BLaER1 treated with 17β-estradiol and CSF1 and Interleukin-3, amounts not matched to agents 10 nM and 100 nM (cell line): Measurements from ENCODE around the gene LRRC25.
"Not testable (repeated sequence)": the region's sequence is repeated elsewhere in the genome, so short reads cannot be mapped to it uniquely, and the experiment has no call there.

ENCODE experiments used
- H3K27ac ChIP-seq, 11 experiments: shearing (Covaris generic); formaldehyde crosslinking; 2 replicates each; pipeline ENCODE4 v1.8.1; 2022
- H3K27me3 ChIP-seq, 11 experiments: shearing (Covaris generic); formaldehyde crosslinking; 2 replicates each; pipeline ENCODE4 v1.8.1; 2022
- H3K36me3 ChIP-seq, 11 experiments: shearing (Covaris generic); formaldehyde crosslinking; 2 replicates each; pipeline ENCODE4 v1.8.1; 2022
- H3K4me1 ChIP-seq, 10 experiments: shearing (Covaris generic); formaldehyde crosslinking; 2 replicates each; pipeline ENCODE4 v1.8.1; 2022
- H3K4me2 ChIP-seq, 11 experiments: shearing (Covaris generic); formaldehyde crosslinking; 2 replicates each; pipeline ENCODE4 v1.8.1; 2022
- H3K4me3 ChIP-seq, 10 experiments: shearing (Covaris generic); formaldehyde crosslinking; 2 replicates each; pipeline ENCODE4 v1.8.1; 2022
- H3K9ac ChIP-seq, 11 experiments: shearing (Covaris generic); formaldehyde crosslinking; 2 replicates each; pipeline ENCODE4 v1.8.1; 2022
- H3K9me3 ChIP-seq, 11 experiments: shearing (Covaris generic); formaldehyde crosslinking; replicated peaks in 1 of 11; 2 replicates each; pipeline ENCODE4 v1.8.1; 2022
- H4K20me1 ChIP-seq, 11 experiments: shearing (Covaris generic); formaldehyde crosslinking; 2 replicates each; pipeline ENCODE4 v1.8.1; 2022
- Cebpa-rat ChIP-seq, 11 experiments: shearing (Covaris generic); IDR thresholded peaks; 2 replicates each; pipeline ENCODE4 v1.8.1; 2022

LRRC25 gene

GRCh38 chr19:18388100-18388959 is 9.1 kb downstream of the LRRC25 start:
- Histone ChIP-seq H4K20me1 (peaks cover 0 to 54% (median 0%) of the 10 kb centered on the region in 11 experiments; a peak in 4 of 22 replicates), H3K4me3 (peak overlapping the region; percentile 6 to 58 (median 44); a peak in 16 of 20 replicates), H3K27me3 (peaks cover 0 to 54% (median 35%) of the 10 kb centered on the region in 11 experiments; a peak in 17 of 22 replicates), H3K4me1 (peaks cover 27 to 97% (median 56%) of the 10 kb centered on the region in 10 experiments), H3K4me2 (peak overlapping the region; percentile 83 to 99 (median 89)), H3K36me3 (peaks cover 0 to 53% (median 0%) of the 10 kb centered on the region in 11 experiments; a peak in 6 of 22 replicates), H3K27ac (peak overlapping the region in 4 of 11 experiments; percentile 3 to 46 (median 36); a peak in 5 of 22 replicates), H3K9ac (peak overlapping the region in 10 of 11 experiments; percentile 26 to 72 (median 54); a peak in 14 of 22 replicates), H3K9me3 (no peaks in the 10 kb centered on the region)
- TF ChIP-seq Cebpa-rat (IDR thresholded peaks at IDR 0.05) = no peak

- Histone ChIP-seq H3K27ac (peak overlapping the region in 1 of 11 experiments; percentile 10; a peak in 3 of 22 replicates), H3K4me1 (peaks cover 33 to 99% (median 55%) of the 10 kb centered on the region in 10 experiments), H3K4me3 (peak overlapping the region in 3 of 10 experiments; percentile 38 to 54 (median 41); a peak in 4 of 20 replicates), H4K20me1 (peaks cover 0 to 47% (median 0%) of the 10 kb centered on the region in 11 experiments; a peak in 4 of 22 replicates), H3K9me3 (no peaks in the 10 kb centered on the region), H3K9ac (peak overlapping the region in 3 of 11 experiments; percentile 18 to 30 (median 30); a peak in 4 of 22 replicates), H3K36me3 (peaks cover 0 to 39% (median 0%) of the 10 kb centered on the region in 11 experiments; a peak in 6 of 22 replicates), H3K4me2 (peak overlapping the region; percentile 83 to 99 (median 89); a peak in 21 of 22 replicates), H3K27me3 (peaks cover 0 to 43% (median 32%) of the 10 kb centered on the region in 11 experiments; a peak in 16 of 22 replicates)
- no peak for TF ChIP-seq Cebpa-rat (IDR thresholded peaks at IDR 0.05)
Observed at GRCh38 chr19:18386543-18387271, 10.7 kb downstream of the LRRC25 start.

- peak within 1 kb of the TSS; percentile 83 to 99 (median 89) for H3K4me2 ChIP-seq
- peak within 1 kb of the TSS in 3 of 10 experiments; percentile 38 to 54 (median 41); a peak in 4 of 20 replicates for H3K4me3 ChIP-seq
Observed at GRCh38 chr19:18385675-18386542, 11.5 kb downstream of the LRRC25 start, which contains the start of gene GDF15. GDF15 (plus strand) TSS chr19:18386158; CDS start chr19:18386190, 32 bp downstream.

GRCh38 chr19:18385359-18385674 is 12.1 kb downstream of the LRRC25 start:
- peaks cover 0 to 38% (median 32%) of the 10 kb centered on the region in 11 experiments; a peak in 16 of 22 replicates for H3K27me3 ChIP-seq
- no peak overlapping the region for H3K9ac ChIP-seq
- no peak overlapping the region for H3K4me3 ChIP-seq
- H3K36me3 ChIP-seq = peaks cover 0 to 25% (median 0%) of the 10 kb centered on the region in 11 experiments; a peak in 6 of 22 replicates
- H3K27ac ChIP-seq = no peak overlapping the region
- no peak for TF ChIP-seq Cebpa-rat (IDR thresholded peaks at IDR 0.05)
- H3K4me2 ChIP-seq = peak overlapping the region in 9 of 11 experiments; percentile 0 to 99 (median 66); a peak in 14 of 22 replicates
- H3K9me3 ChIP-seq = no peaks in the 10 kb centered on the region
- H3K4me1 ChIP-seq = peaks cover 36 to 99% (median 66%) of the 10 kb centered on the region in 10 experiments
- peaks cover 0 to 33% (median 0%) of the 10 kb centered on the region in 11 experiments; a peak in 3 of 22 replicates for H4K20me1 ChIP-seq

More at GRCh38 chr19:18385675-18386542, 11.5 kb downstream of the LRRC25 start, which contains the start of gene GDF15:
- Histone ChIP-seq H3K9me3 (no peaks in the 10 kb centered on the region), H3K4me1 (peaks cover 36 to 99% (median 60%) of the 10 kb centered on the region in 10 experiments), H3K27me3 (peaks cover 0 to 42% (median 32%) of the 10 kb centered on the region in 11 experiments; a peak in 16 of 22 replicates), H3K27ac (peak within 1 kb of the TSS in 1 of 11 experiments; percentile 10; a peak in 3 of 22 replicates), H3K9ac (peak within 1 kb of the TSS in 3 of 11 experiments; percentile 18 to 30 (median 30); a peak in 4 of 22 replicates), H4K20me1 (peaks cover 0 to 39% (median 0%) of the 10 kb centered on the region in 11 experiments; a peak in 3 of 22 replicates), H3K36me3 (peaks cover 0 to 31% (median 0%) of the 10 kb centered on the region in 11 experiments; a peak in 6 of 22 replicates)
- TF ChIP-seq Cebpa-rat (IDR thresholded peaks at IDR 0.05) = no peak

GRCh38 chr19:18384775-18385174 is 12.6 kb downstream of the LRRC25 start:
- Histone ChIP-seq H3K27ac (no peak overlapping the region), H4K20me1 (peaks cover 0 to 28% (median 0%) of the 10 kb centered on the region in 11 experiments; a peak in 3 of 22 replicates), H3K36me3 (peaks cover 0 to 20% (median 0%) of the 10 kb centered on the region in 11 experiments; a peak in 6 of 22 replicates), H3K4me3 (no peak overlapping the region), H3K9me3 (no peaks in the 10 kb centered on the region), H3K27me3 (peaks cover 0 to 34% (median 29%) of the 10 kb centered on the region in 11 experiments; a peak in 15 of 22 replicates), H3K4me2 (peak overlapping the region in 4 of 11 experiments; percentile 66 to 99 (median 83); a peak in 4 of 22 replicates), H3K9ac (no peak overlapping the region), H3K4me1 (peaks cover 36 to 99% (median 71%) of the 10 kb centered on the region in 10 experiments)
- no peak for TF ChIP-seq Cebpa-rat (IDR thresholded peaks at IDR 0.05)

DNA sequence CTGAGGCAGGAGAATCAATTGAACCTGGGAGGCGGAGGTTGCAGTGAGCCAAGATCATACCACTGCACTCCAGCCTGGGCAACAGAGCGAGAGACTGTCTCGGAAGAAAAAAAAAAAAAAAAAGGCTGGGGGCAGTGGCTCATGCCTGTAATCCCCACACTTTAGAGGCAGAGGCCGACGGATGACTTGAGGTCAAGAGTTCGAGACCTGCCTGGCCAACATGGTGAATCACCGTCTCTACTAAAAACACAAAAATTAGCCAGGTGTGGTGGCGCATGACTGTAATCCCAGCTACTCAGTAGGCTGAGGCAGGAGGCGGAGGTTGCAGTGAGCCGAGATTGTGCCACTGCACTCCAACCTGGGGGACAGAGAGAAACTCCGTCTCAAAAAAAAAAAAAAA is 13.8 kb downstream of the LRRC25 start:
- not testable (repeated sequence) for H3K27ac ChIP-seq, H3K4me3 ChIP-seq, H3K36me3 ChIP-seq, H3K9me3 ChIP-seq
- H3K4me2 ChIP-seq = peak overlapping the region in 4 of 11 experiments; percentile 14 to 87 (median 75); a peak in 5 of 22 replicates
- H3K4me1 ChIP-seq = peaks cover 36 to 99% (median 77%) of the 10 kb centered on the region in 10 experiments
- peak overlapping the region in 1 of 11 experiments; percentile 40; a peak in 1 of 22 replicates for H3K9ac ChIP-seq
- H3K27me3 ChIP-seq = peaks cover 0 to 23% (median 17%) of the 10 kb centered on the region in 11 experiments; a peak in 15 of 22 replicates
- peaks cover 0 to 16% (median 0%) of the 10 kb centered on the region in 11 experiments; a peak in 2 of 22 replicates for H4K20me1 ChIP-seq

GRCh38 chr19:18380843-18381242 is 16.6 kb downstream of the LRRC25 start:
- H3K9ac ChIP-seq = peak overlapping the region in 3 of 11 experiments; percentile 0 to 37 (median 14); a peak in 3 of 22 replicates
- TF ChIP-seq Cebpa-rat (IDR thresholded peaks at IDR 0.05) = no peak

More at GRCh38 chr19:18380843-18381242, 16.6 kb downstream of the LRRC25 start:
- H3K4me3 ChIP-seq = no peak overlapping the region
- no peaks in the 10 kb centered on the region for H3K27me3 ChIP-seq
- peak overlapping the region in 9 of 11 experiments; percentile 10 to 87 (median 68); a peak in 14 of 22 replicates for H3K4me2 ChIP-seq
- H3K27ac ChIP-seq = peak overlapping the region in 9 of 11 experiments; percentile 34 to 95 (median 54); a peak in 15 of 22 replicates
- H4K20me1 ChIP-seq = no peaks in the 10 kb centered on the region
- no peaks in the 10 kb centered on the region for H3K36me3 ChIP-seq
- peaks cover 26 to 99% (median 79%) of the 10 kb centered on the region in 10 experiments for H3K4me1 ChIP-seq
- H3K9me3 ChIP-seq = no peaks in the 10 kb centered on the region
